Ectodermal cell (in vitro differentiated cells): Measurements from ENCODE around the gene GDE1. TPM values are rescaled to one million over a fixed set of nuclear protein-coding genes. Genes with fewer than 3 reads are reported as not detected.

Experiments
- H3K27ac ChIP-seq: 2 replicates; pipeline ENCODE4 v1.7.0; 2013; ENCODE audit warnings: mild to moderate bottlenecking, low read depth, low read length; ENCODE audit not compliant: insufficient read depth, poor library complexity, severe bottlenecking
- H3K27me3 ChIP-seq: 2 replicates; pipeline ENCODE4 v1.7.0; 2013; ENCODE audit warnings: mild to moderate bottlenecking, low read length; ENCODE audit not compliant: insufficient read depth, control insufficient read depth, poor library complexity, severe bottlenecking
- H3K36me3 ChIP-seq: one replicate; pipeline ENCODE4 v1.7.0; 2013; ENCODE audit warnings: low read length; ENCODE audit not compliant: control insufficient read depth, insufficient read depth
- H3K4me1 ChIP-seq: one replicate; pipeline ENCODE4 v1.7.0; 2013; ENCODE audit warnings: low read length; ENCODE audit not compliant: control insufficient read depth, insufficient read depth
- H3K4me3 ChIP-seq: 2 replicates; pipeline ENCODE4 v1.7.0; 2013; ENCODE audit warnings: low read depth, low read length, control low read depth; ENCODE audit not compliant: insufficient read depth
- H3K9me3 ChIP-seq: 2 replicates; pipeline ENCODE4 v1.7.0; 2013; ENCODE audit warnings: mild to moderate bottlenecking, low read length, moderate library complexity; ENCODE audit not compliant: control insufficient read depth
- WGBS, 2 experiments: methylation state at CpG; one replicate each; pipeline ENCODE4 v1.1.7; 2013; ENCODE audit warnings: missing lambda C conversion rate in 2 of 2; 5-methylcytosine and 5-hydroxymethylcytosine counted together
- polyA plus RNA-seq, 4 experiments: library from polyadenylated mRNA; stranded (reverse); fragments of 50-300 nt; gene quantifications; one replicate each; pipeline ENCODE4 v1.2.3, GENCODE V29; 2013

Gene GDE1, protein sequence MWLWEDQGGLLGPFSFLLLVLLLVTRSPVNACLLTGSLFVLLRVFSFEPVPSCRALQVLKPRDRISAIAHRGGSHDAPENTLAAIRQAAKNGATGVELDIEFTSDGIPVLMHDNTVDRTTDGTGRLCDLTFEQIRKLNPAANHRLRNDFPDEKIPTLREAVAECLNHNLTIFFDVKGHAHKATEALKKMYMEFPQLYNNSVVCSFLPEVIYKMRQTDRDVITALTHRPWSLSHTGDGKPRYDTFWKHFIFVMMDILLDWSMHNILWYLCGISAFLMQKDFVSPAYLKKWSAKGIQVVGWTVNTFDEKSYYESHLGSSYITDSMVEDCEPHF
- polyA plus RNA-seq (2013, experiment 1 of 4): 58.4 TPM
- 63.0 TPM for polyA plus RNA-seq (2013, experiment 2 of 4)
- 49.5 TPM for polyA plus RNA-seq (2013, experiment 3 of 4)
- 55.8 TPM for polyA plus RNA-seq (2013, experiment 4 of 4)

DNA sequence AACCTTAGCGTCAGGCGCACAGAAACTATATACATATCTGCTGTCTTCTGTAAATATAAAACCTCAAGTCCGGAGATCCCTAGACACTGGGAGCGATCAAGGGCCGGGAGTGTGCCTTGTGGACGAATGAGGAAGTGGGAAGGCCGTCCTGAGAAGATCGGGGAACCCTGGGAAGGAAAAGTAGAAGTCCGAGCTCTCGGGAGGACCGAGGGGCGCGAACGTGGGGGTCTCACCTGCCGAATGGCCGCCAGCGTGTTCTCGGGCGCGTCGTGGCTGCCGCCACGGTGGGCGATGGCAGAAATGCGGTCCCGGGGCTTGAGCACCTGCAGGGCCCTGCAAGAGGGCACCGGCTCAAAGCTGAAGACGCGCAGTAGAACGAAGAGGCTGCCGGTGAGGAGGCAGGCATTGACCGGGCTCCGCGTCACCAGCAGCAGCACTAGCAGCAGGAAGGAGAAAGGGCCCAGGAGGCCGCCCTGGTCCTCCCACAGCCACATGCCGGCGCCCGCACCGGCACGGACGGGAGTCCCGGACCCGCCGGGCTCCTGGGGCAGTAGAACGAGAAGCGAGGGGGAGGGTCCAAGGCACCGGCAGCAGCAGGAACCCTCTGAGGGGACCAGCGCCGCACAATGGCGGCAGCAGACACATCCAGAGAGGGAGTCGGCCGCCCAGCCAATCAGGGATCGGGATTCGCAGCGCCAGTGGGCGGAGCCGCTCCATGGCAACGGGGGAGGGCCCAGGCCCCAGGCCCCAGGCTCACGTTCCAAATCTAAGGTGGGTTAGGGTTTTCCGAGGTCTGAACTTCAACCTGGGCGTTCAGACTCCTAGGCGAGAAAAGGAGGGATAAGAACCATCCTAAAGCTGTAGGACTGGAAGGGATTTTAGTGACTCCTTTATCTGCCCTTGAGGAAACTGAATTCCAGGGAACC is at the start of gene GDE1:
Gene GDE1 (minus strand): TSS at position 628 of the 926 bp plus-strand sequence. CDS start 134 bp downstream, at position 494.
- H3K4me3 ChIP-seq: peak within 1 kb of the TSS; percentile 79
- H3K27ac ChIP-seq: no peak within 1 kb of the TSS
- no peaks in the 10 kb centered on the region for H3K9me3 ChIP-seq
- H3K4me1 ChIP-seq: peaks cover 11% of the 10 kb centered on the region
- 0 to 1% methylated on average over 62 of the region's 62 CpGs for WGBS, 2 experiments
- H3K36me3 ChIP-seq: no peaks in the 10 kb centered on the region
- H3K27me3 ChIP-seq: no peaks in the 10 kb centered on the region

DNA sequence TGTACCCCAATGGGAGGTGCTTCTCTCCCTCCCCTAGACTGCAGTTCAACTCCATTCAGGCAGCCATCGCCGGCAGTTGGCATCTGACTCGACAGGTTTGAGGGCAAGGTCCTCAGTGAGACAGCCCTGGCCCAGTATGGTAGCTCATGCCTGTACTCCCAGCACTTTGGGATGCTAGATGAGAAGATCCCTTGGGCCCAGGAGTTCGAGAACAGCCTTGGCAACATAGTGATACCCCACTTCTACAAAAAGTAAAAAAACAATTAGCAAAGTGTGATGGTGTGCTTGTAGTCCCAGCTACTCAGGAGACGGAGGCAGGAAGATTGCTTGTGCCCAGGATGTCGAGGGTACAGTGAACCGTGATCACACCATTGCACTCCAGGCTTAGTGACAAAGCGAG is 45.7 kb upstream of the GDE1 start:
- Histone ChIP-seq H3K27ac (no peak overlapping the region), H3K27me3 (no peaks in the 10 kb centered on the region), H3K4me1 (no peaks in the 10 kb centered on the region), H3K36me3 (peaks cover 13% of the 10 kb centered on the region), H3K4me3 (no peak overlapping the region), H3K9me3 (no peaks in the 10 kb centered on the region)
- WGBS, 2 experiments: 91 to 93% methylated on average over 8 of the region's 8 CpGs

DNA sequence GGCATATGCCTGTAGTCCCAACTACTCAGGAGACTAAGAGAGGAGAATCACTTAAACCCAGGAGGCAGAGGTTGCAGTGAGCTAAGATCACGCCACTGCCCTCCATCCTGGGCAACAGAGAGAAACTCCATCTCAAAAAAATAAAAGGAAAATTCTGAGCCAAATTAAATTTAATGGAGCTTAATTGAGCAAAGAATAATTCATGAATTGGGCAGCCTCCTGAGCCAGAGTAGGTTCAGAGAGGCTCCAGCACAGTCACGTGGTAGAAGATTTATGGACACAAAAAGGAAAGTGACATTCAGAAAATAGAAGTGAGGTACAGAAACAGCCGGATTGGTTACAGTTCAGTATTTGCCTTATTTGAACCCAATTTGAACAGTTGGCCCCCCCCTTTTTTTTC is 44.5 kb upstream of the GDE1 start:
- H3K9me3 ChIP-seq: no peaks in the 10 kb centered on the region
- no peaks in the 10 kb centered on the region for H3K4me1 ChIP-seq
- H3K4me3 ChIP-seq: no peak overlapping the region
- no peaks in the 10 kb centered on the region for H3K27me3 ChIP-seq
- no peak overlapping the region for H3K27ac ChIP-seq
- whole genome bisulfite sequencing, 2 experiments: 91 to 96% methylated on average over 3 of the region's 3 CpGs
- H3K36me3 ChIP-seq: peaks cover 13% of the 10 kb centered on the region

DNA sequence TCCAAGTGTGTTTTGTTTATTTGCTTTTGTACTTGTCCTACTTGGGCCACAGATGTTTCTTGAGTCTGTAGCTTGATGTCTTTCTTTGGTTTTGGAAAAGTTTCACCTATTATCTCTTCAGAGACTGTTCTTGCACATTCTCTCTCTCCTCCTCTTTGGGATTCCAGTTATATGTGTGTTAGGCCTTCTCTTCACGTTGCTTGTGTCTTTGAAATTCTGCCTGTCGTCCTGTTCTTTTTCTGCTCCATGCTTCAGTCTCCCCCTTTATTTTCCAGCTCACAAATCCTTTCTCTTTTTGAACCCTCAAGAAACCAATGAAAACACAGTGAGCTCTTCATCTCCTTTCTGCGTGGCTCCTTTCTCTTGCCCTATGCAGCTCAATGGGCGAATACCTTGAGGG is 41.5 kb upstream of the GDE1 start:
- no peak overlapping the region for H3K4me3 ChIP-seq
- no peaks in the 10 kb centered on the region for H3K27me3 ChIP-seq
- no peaks in the 10 kb centered on the region for H3K9me3 ChIP-seq
- no peak overlapping the region for H3K27ac ChIP-seq
- WGBS, 2 experiments: 92 to 96% methylated on average over 4 of the region's 4 CpGs
- peaks cover 6% of the 10 kb centered on the region for H3K36me3 ChIP-seq
- no peaks in the 10 kb centered on the region for H3K4me1 ChIP-seq

DNA sequence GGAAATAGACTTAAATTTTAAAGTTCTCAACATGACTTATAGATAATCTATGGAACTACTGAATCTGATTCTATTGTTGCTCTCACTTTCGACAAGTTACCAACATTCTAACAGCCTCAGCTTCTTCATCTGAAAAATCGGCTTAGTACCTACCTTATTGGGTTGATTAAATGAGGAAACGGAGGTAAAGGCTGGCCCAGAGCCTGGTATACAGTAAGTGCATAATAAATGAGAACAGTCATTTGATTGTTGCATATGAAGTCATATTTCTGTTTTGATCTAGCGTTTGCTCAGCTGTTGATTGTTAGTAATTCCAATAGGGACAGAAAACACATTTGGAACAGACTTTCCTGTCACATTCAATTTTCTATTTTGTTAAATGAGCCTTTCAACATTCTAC is 38.2 kb upstream of the GDE1 start:
- Histone ChIP-seq H3K4me1 (no peaks in the 10 kb centered on the region), H3K27me3 (no peaks in the 10 kb centered on the region), H3K4me3 (no peak overlapping the region), H3K27ac (no peak overlapping the region), H3K9me3 (no peaks in the 10 kb centered on the region), H3K36me3 (peaks cover 2% of the 10 kb centered on the region)
- 94 to 96% methylated on average over 4 of the region's 4 CpGs for WGBS, 2 experiments

DNA sequence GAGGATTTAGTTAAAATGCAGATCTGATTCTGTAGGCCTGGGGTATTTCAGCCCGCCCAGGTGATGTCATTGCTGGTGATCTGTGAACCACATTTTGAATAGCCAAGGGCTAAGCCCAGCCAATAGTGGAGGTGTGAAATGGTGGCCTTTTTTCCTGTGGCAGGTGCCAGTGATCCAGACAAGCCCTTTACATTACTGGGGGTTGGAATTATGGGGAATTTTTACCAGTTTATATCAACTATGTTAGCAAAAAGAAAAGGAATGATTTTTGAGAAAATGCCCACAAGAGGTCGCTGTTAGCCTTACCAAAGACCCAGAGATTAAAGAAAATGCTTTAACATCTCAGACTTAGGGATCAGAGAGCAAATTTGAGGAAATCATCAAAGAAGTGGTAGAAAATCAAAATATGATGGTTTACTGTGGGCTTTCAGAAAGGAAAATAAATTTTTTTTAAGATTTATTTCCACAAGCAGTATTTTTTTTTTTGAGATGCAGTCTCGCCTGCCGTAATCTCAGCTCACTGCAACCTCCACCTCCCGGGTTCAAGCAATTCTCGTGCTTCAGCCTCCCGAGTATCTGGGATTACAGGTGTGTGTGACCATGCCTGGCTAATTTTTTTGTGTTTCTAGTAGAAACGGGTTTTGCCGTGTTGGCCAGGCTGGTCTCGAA is 37.5 kb upstream of the GDE1 start:
- no peaks in the 10 kb centered on the region for H3K36me3 ChIP-seq
- no peaks in the 10 kb centered on the region for H3K4me1 ChIP-seq
- H3K4me3 ChIP-seq: no peak overlapping the region
- H3K9me3 ChIP-seq: no peaks in the 10 kb centered on the region
- no peaks in the 10 kb centered on the region for H3K27me3 ChIP-seq
- no peak overlapping the region for H3K27ac ChIP-seq
- WGBS, 2 experiments: 82 to 85% methylated on average over 10 of the region's 10 CpGs

DNA sequence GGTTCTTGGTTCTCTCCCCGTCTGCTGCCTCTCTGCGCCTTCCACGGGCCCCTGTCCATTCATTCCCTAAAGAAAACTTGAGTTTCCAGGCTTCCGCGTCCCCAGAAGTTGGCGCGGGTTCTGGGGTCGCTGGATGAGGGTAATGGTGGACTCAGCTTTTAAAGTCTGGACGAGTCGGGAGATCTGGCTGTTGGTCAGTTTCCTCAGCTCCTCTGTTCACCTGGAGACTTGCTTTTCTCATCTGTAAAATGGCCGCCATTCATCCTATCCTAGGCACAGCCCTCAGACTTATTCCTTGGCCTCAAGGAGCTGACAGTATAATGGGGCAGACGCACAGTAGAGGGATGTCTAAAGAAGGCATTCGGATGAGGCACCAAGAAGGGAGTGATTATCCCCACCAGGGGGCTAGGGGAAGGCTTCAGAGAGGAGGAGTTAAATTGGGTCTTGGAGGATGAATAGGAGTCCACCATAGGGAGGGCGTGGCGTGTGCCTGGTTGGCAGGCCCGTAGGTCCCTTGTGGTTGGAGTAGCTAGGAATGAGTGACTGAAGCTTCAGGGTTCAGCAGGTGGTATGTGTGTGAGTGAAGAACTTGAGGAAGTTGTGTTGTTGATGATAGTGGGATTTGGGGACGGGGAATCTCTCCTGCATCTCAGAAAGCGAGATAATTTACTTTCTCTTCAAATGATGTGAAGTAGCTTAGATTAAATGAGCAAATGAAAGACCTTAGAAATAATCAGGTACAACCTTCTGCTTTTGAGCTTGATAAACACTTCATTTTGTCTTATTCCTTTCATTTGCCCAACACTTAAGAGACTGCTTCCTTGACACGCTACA is 34.3 kb upstream of the GDE1 start:
- no peaks in the 10 kb centered on the region for H3K36me3 ChIP-seq
- peak overlapping the region; percentile 91 for H3K27ac ChIP-seq
- no peaks in the 10 kb centered on the region for H3K9me3 ChIP-seq
- peak overlapping the region; percentile 72 for H3K4me3 ChIP-seq
- 10 to 11% methylated on average over 19 of the region's 19 CpGs for WGBS, 2 experiments
- no peaks in the 10 kb centered on the region for H3K4me1 ChIP-seq
- no peaks in the 10 kb centered on the region for H3K27me3 ChIP-seq

DNA sequence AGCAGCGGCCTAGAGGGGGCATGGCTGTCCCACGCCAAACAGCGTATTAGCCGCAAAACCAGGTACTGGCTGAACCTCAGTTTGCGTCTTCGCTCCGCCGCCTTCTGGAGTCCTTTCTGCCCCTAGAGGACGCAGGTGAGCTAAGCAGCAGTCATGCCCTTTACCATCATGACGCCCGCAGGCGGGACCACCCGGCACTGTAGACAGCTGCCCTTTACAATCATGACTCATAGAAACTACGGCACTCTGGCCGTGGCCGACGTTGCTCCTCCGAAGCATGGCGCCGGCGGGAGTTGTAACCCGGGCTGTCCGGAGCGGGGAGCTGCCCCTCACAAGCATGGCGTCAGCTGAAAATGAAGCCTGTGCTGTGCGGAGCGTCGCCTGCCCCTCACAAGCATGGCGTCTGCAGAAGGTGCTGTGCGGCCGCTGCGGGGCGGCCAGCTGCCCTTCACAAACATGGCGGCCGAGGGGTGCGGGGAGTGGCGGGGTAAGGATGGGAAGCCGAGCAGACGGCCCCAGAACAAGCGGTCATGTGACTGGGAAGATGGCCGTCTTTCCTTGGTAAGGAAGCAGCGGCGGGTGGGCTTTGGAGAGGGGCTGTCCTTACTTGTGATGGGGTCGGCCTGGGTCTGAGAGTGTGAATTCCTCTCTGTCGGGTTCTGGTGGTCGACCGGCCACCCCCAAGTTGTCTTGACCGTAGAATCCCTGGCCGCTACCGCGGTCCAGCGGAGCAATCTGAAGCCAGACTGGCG is 33.5 kb upstream of the GDE1 start, which contains the start of gene VPS35L:
Gene VPS35L (plus strand): TSS at position 518 of the 752 bp plus-strand sequence. CDS start 27 bp downstream, at position 545.
- Histone ChIP-seq H3K36me3 (no peaks in the 10 kb centered on the region), H3K4me3 (peak within 1 kb of the TSS; percentile 72), H3K4me1 (no peaks in the 10 kb centered on the region), H3K27ac (peak within 1 kb of the TSS; percentile 91), H3K9me3 (no peaks in the 10 kb centered on the region), H3K27me3 (no peaks in the 10 kb centered on the region)
- WGBS, 2 experiments: 0 to 1% methylated on average over 53 of the region's 53 CpGs

DNA sequence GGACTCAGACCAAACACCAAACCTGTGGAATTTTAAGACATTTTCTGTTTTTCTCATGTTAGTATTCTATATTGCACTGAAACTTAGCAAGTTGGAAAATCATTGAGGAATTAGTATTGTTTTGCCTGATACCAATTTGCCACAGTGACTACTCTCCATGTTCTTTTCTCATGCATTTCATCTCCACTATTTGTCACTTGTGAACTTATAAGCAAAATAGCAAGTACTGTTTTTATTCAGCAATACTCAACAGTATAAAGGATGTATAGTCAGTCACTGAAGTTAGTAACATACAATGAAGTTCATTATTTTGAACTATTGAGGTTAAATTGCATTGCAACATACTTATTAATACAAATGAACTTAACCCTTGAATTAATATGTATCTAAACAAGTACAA is 27.8 kb upstream of the GDE1 start:
- Histone ChIP-seq H3K4me1 (no peaks in the 10 kb centered on the region), H3K27ac (no peak overlapping the region), H3K27me3 (no peaks in the 10 kb centered on the region), H3K4me3 (no peak overlapping the region), H3K9me3 (no peaks in the 10 kb centered on the region), H3K36me3 (peaks cover 10% of the 10 kb centered on the region)
